Measurements from ENCODE around the gene PNMA6E. TPM values are rescaled to one million over a fixed set of nuclear protein-coding genes. Genes with fewer than 3 reads are reported as not detected.
"Not testable (repeated sequence)": the region's sequence is repeated elsewhere in the genome, so short reads cannot be mapped to it uniquely, and the experiment has no call there.

The PNMA6E gene
- total RNA-seq, 3 donors from 2014 or later: not detected

DNA sequence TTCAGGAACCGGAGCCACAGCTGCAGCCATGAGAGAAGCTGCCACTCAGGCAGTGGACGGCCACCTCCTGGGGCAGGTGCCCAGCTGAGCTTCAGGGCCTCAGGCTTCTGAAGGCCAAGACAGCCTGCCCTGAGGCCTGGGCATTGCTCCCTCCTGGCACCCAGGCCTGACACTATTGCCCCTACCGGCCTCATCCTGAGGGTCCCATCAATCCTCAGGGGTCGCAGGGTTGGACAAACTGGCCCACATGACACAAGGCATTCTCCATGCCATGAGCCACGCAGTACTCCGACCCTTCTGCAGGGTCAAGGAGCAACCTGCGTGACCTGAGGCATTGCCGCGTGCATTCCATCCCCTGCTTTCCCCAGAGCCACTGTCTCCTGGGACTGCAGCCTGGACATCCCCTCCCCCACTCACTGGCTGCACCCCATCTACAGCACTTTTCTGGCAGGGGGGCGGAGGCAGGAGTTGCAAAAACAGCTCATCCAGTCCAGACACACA lies 7.1 kb upstream of the PNMA6E start:
- DNase-seq (ENCODE audit: low spot score in 2 of 2): no peak
- H3K36me3 ChIP-seq: no peaks in the 10 kb centered on the region
- intact Hi-C loops (cut with DNase I; ENCODE audit: low total_unique reads): no loop called here
- TF ChIP-seq POLR2A (IDR thresholded peaks at IDR 0.05): no peak
- no peaks in the 10 kb centered on the region for H3K4me1 ChIP-seq
- no peak overlapping the region for H3K27ac ChIP-seq
- no peak overlapping the region for H3K4me3 ChIP-seq
- peaks cover 0 to 58% of the 10 kb centered on the region in 2 donors for H3K27me3 ChIP-seq
- no peaks in the 10 kb centered on the region for H3K9me3 ChIP-seq

DNA sequence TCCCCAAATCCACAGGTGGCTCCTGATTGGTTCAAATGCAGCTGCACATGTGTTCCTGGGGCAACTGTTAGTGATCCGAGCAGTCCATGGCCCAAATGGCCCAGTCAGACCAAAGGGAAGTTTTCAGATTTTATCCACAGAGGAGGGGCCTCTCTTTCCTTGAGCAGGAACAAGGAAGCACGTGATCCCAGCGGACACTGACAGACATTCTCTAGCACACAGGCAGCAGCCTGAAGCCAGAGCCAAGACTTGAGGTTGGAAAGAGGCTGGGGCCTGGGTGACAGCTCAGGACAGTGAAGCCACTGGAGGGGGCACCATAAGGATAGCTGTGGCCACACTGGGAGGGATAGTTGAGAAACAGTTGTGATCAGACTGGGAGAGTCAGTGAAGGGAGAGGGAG lies 6.6 kb upstream of the PNMA6E start:
- intact Hi-C loops (cut with DNase I; ENCODE audit: low total_unique reads): no loop called here

DNA sequence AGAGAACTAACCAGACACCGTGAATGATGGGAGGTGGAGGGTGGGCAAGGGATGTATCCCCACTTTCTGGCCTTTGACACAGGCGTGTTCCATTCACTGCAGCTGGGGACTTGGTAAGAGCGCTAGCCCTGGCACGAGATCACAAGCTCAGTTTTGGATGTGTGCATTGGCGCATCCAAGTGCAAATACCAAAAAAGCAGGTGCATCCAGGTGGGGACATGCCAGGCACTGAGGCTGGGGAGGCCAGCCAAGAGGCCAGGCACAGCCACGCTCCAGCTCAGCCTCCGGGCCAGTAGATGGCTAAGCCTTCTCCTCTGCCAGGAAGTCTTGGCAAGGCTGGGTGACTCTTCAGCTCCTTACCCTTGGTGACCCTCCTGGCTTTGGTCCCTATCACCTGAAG lies 5.8 kb upstream of the PNMA6E start:
- intact Hi-C loops (cut with DNase I; ENCODE audit: low total_unique reads): no loop called here
- DNase-seq (ENCODE audit: low spot score in 2 of 2): no peak
- Histone ChIP-seq H3K9me3 (no peaks in the 10 kb centered on the region), H3K27me3 (peaks cover 0 to 45% of the 10 kb centered on the region in 2 donors), H3K36me3 (no peaks in the 10 kb centered on the region), H3K27ac (no peak overlapping the region), H3K4me3 (no peak overlapping the region), H3K4me1 (no peaks in the 10 kb centered on the region)
- TF ChIP-seq POLR2AphosphoS5 (IDR thresholded peaks at IDR 0.05) (no peak), POLR2A (IDR thresholded peaks at IDR 0.05) (no peak)
- TF ChIP-seq, protein P1, sequence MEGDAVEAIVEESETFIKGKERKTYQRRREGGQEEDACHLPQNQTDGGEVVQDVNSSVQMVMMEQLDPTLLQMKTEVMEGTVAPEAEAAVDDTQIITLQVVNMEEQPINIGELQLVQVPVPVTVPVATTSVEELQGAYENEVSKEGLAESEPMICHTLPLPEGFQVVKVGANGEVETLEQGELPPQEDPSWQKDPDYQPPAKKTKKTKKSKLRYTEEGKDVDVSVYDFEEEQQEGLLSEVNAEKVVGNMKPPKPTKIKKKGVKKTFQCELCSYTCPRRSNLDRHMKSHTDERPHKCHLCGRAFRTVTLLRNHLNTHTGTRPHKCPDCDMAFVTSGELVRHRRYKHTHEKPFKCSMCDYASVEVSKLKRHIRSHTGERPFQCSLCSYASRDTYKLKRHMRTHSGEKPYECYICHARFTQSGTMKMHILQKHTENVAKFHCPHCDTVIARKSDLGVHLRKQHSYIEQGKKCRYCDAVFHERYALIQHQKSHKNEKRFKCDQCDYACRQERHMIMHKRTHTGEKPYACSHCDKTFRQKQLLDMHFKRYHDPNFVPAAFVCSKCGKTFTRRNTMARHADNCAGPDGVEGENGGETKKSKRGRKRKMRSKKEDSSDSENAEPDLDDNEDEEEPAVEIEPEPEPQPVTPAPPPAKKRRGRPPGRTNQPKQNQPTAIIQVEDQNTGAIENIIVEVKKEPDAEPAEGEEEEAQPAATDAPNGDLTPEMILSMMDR (IDR thresholded peaks at IDR 0.05): no peak

More for the DNA sequence above, 6.6 kb upstream of the PNMA6E start:
- no peak for DNase-seq (ENCODE audit: low spot score in 2 of 2)
- Histone ChIP-seq H3K4me1 (no peaks in the 10 kb centered on the region), H3K27me3 (peaks cover 0 to 53% of the 10 kb centered on the region in 2 donors), H3K27ac (no peak overlapping the region), H3K36me3 (no peaks in the 10 kb centered on the region), H3K9me3 (no peaks in the 10 kb centered on the region), H3K4me3 (no peak overlapping the region)
- TF ChIP-seq POLR2A (IDR thresholded peaks at IDR 0.05) (no peak), POLR2AphosphoS5 (IDR thresholded peaks at IDR 0.05) (no peak)
- TF ChIP-seq, protein P1 (IDR thresholded peaks at IDR 0.05): no peak

DNA sequence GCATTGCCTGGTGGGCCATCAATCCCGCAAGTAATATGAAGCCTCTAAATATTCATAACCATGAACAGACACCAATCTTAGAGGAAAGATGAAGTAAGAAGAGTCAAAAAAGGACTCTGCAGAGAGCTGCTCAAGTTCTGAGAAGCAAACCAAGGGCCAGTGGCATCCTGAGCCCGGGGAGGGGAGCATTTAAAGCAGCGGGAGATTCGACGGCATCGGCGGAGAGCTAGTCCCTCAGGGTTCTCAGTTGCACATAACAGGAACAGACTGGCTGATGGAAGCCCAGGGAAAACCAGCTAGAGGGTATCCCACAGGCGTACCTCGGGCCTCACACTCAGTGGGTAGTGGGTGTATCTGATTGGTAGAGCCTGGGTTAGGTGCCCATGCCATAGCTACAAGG lies 4.9 kb upstream of the PNMA6E start:
- H3K27ac ChIP-seq: no peak overlapping the region
- no peak for DNase-seq (ENCODE audit: low spot score in 2 of 2)
- no peaks in the 10 kb centered on the region for H3K4me1 ChIP-seq
- peaks cover 0 to 36% of the 10 kb centered on the region in 2 donors for H3K27me3 ChIP-seq
- intact Hi-C loops (cut with DNase I; ENCODE audit: low total_unique reads): no loop called here
- H3K36me3 ChIP-seq: no peaks in the 10 kb centered on the region
- H3K4me3 ChIP-seq: no peak overlapping the region
- peaks cover 0 to 1% of the 10 kb centered on the region in 2 donors for H3K9me3 ChIP-seq
- TF ChIP-seq, protein P1 (IDR thresholded peaks at IDR 0.05): no peak
- TF ChIP-seq POLR2A (IDR thresholded peaks at IDR 0.05): no peak
- no peak for TF ChIP-seq POLR2AphosphoS5 (IDR thresholded peaks at IDR 0.05)

DNA sequence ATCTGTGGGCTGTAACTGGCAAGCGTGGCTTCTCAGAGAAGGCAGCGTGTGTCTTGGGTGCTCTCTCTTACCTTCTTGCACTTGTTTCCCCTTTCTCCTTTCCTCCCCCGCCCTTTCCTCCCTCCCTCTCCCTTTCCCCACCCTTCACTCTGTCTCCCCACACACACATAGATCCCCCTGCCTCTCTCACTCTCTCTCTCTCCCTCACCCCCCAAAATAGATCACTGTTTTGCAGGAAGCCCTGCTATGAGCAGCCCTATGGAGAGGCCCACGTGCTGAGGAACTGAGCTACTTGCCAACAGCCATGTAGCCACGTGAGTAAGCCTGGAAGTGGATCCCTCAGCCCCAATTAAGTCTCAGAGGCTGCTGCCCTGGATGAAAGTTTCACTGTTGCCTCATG lies 4.3 kb upstream of the PNMA6E start:
- no peak overlapping the region for H3K27ac ChIP-seq
- no peaks in the 10 kb centered on the region for H3K36me3 ChIP-seq
- no peaks in the 10 kb centered on the region for H3K4me1 ChIP-seq
- peaks cover 0 to 7% of the 10 kb centered on the region in 2 donors for H3K9me3 ChIP-seq
- H3K27me3 ChIP-seq: peaks cover 0 to 31% of the 10 kb centered on the region in 2 donors
- no peak overlapping the region for H3K4me3 ChIP-seq
- intact Hi-C loops (cut with DNase I; ENCODE audit: low total_unique reads): no loop called here
- TF ChIP-seq POLR2AphosphoS5 (IDR thresholded peaks at IDR 0.05): no peak
- TF ChIP-seq, protein P1 (IDR thresholded peaks at IDR 0.05): no peak
- TF ChIP-seq POLR2A (IDR thresholded peaks at IDR 0.05): no peak
- DNase-seq (ENCODE audit: low spot score in 2 of 2): no peak

DNA sequence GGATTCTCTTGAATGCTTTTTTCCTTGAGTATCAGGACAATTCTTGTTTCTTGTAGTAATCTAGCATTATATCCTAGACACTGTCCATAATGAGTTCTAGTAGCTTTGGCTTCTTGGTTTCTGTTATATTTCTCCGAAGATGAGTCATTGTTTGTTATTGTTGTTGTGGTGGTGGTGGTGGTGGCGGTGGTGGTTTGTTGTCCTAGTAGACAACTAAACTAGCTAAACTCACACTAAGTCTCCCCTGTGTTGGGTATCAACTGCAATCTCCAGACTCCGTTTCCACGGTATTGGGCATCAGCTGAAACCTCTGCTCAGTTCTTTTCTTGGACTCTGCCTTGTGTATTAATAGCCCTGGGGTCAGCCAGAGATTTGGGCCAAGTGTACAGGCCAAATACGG lies 3.2 kb upstream of the PNMA6E start:
- H3K36me3 ChIP-seq; H3K9me3 ChIP-seq; DNase-seq (ENCODE audit: low spot score in 2 of 2); H3K27ac ChIP-seq; H3K4me1 ChIP-seq; H3K4me3 ChIP-seq; intact Hi-C loops (cut with DNase I; ENCODE audit: low total_unique reads): not testable (repeated sequence)
- peaks cover 0 to 31% of the 10 kb centered on the region in 2 donors for H3K27me3 ChIP-seq
